DND-41 (cell line): Measurements from ENCODE around the gene FAM120A.

Source experiments
- ATAC-seq: fragments of 200-7000 bp; cut with Tn5 transposase; 3 replicates; pipeline ENCODE4 v1.9.1; 2021; ENCODE audit warnings: low read depth; ENCODE audit not compliant: insufficient read depth
- DNase-seq: peaks from one replicate; pipeline ENCODE4 v3.0.0-alpha.2; 2020
- H2AFZ ChIP-seq: 2 replicates; pipeline ENCODE4 v1.6.0; 2012; ENCODE audit warnings: low read depth, low read length
- H3K27ac ChIP-seq: 2 replicates; pipeline ENCODE4 v1.5.1; 2012; ENCODE audit warnings: low read length, inconsistent platforms
- H3K27me3 ChIP-seq: fragments of 200-600 bp; sonication (generic); 2 replicates; pipeline ENCODE4 v1.6.0; 2012; ENCODE audit warnings: low read length, mild to moderate bottlenecking, inconsistent platforms; ENCODE audit not compliant: insufficient read depth, poor library complexity
- H3K36me3 ChIP-seq: 2 replicates; pipeline ENCODE4 v1.5.1; 2012; ENCODE audit warnings: low read length, inconsistent platforms; ENCODE audit not compliant: insufficient read depth
- H3K4me1 ChIP-seq: 2 replicates; pipeline ENCODE4 v1.5.1; 2012; ENCODE audit warnings: mild to moderate bottlenecking, low read length; ENCODE audit not compliant: insufficient read depth
- H3K4me2 ChIP-seq: 2 replicates; pipeline ENCODE4 v1.6.0; 2012; ENCODE audit warnings: mild to moderate bottlenecking, moderate library complexity, low read length, inconsistent platforms; ENCODE audit not compliant: insufficient read depth
- H3K4me3 ChIP-seq, 2 experiments: fragments of 200-600 bp in 1 of 2; shearing (Covaris generic) in 1 of 2; 2 replicates each; pipeline ENCODE4 v1.5.1; 2012 to 2016; ENCODE audit warnings: inconsistent platforms in 2 of 2, low read length in 2 of 2, mild to moderate bottlenecking in 2 of 2, low read depth in 1 of 2, moderate library complexity in 1 of 2
- H3K79me2 ChIP-seq: 2 replicates; pipeline ENCODE4 v1.6.0; 2012; ENCODE audit warnings: low read length, inconsistent platforms; ENCODE audit not compliant: insufficient read depth
- H3K9ac ChIP-seq: 2 replicates; pipeline ENCODE4 v1.6.0; 2012; ENCODE audit warnings: low read depth, mild to moderate bottlenecking, inconsistent platforms, low read length, moderate library complexity
- H3K9me3 ChIP-seq: 2 replicates; pipeline ENCODE4 v1.5.1; 2012; ENCODE audit warnings: low read length, moderate library complexity, mild to moderate bottlenecking, inconsistent platforms; ENCODE audit not compliant: insufficient read depth, severe bottlenecking
- H4K20me1 ChIP-seq: 2 replicates; pipeline ENCODE4 v1.6.0; 2012; ENCODE audit warnings: low read length; ENCODE audit not compliant: insufficient read depth
- CTCF ChIP-seq: IDR thresholded peaks from 2 replicates; pipeline ENCODE4 v1.5.1; 2012; ENCODE audit warnings: borderline replicate concordance, low read length, moderate library complexity, mild to moderate bottlenecking; ENCODE audit not compliant: poor library complexity, severe bottlenecking; ENCODE audit errors: extremely low read depth
- EZH2 ChIP-seq: IDR thresholded peaks from 3 replicates; pipeline ENCODE4 v1.6.1; 2012; ENCODE audit warnings: borderline replicate concordance, low read depth, mild to moderate bottlenecking, moderate library complexity, low read length, inconsistent platforms; ENCODE audit not compliant: severe bottlenecking

Gene FAM120A

GRCh38 chr9:93587651-93588347 is 136.3 kb downstream of the FAM120A start:
- Histone ChIP-seq H4K20me1 (peaks cover 86% of the 10 kb centered on the region), H3K4me1 (no peaks in the 10 kb centered on the region), H3K36me3 (no peaks in the 10 kb centered on the region), H3K4me3 (no peak overlapping the region), H2AFZ (no peak overlapping the region), H3K79me2 (peaks cover 100% of the 10 kb centered on the region), H3K9me3 (no peaks in the 10 kb centered on the region), H3K4me2 (no peak overlapping the region), H3K27ac (no peak overlapping the region), H3K9ac (no peak overlapping the region), H3K27me3 (no peaks in the 10 kb centered on the region)
- TF ChIP-seq EZH2 (no peak), CTCF (no peak)
- DNase-seq (peak; percentile 3), ATAC-seq (no peak)

- Histone ChIP-seq H3K4me2 (no peak overlapping the region), H3K9me3 (no peaks in the 10 kb centered on the region), H3K79me2 (peaks cover 99% of the 10 kb centered on the region), H3K27ac (no peak overlapping the region), H3K4me1 (no peaks in the 10 kb centered on the region), H3K27me3 (no peaks in the 10 kb centered on the region), H3K36me3 (no peaks in the 10 kb centered on the region), H3K9ac (no peak overlapping the region), H4K20me1 (peaks cover 93% of the 10 kb centered on the region), H2AFZ (no peak overlapping the region), H3K4me3 (no peak overlapping the region)
- DNase-seq, result no peak
- TF ChIP-seq EZH2 (no peak), CTCF (no peak)
- ATAC-seq, result no peak
Measured at GRCh38 chr9:93588641-93589609, 137.4 kb downstream of the FAM120A start.

GRCh38 chr9:93589688-93590087 is 138.2 kb downstream of the FAM120A start:
- Histone ChIP-seq H3K27me3 (no peaks in the 10 kb centered on the region), H4K20me1 (peaks cover 94% of the 10 kb centered on the region), H3K27ac (no peak overlapping the region), H3K9ac (no peak overlapping the region), H3K79me2 (peaks cover 99% of the 10 kb centered on the region), H3K36me3 (no peaks in the 10 kb centered on the region), H3K4me1 (no peaks in the 10 kb centered on the region), H3K9me3 (no peaks in the 10 kb centered on the region), H2AFZ (no peak overlapping the region), H3K4me2 (no peak overlapping the region), H3K4me3 (no peak overlapping the region)
- ATAC-seq, result no peak
- peak; percentile 3 for DNase-seq
- TF ChIP-seq EZH2, result no peak
- TF ChIP-seq CTCF, result no peak
